Osteocyte (in vitro differentiated cells): ENCODE data around the gene ZMIZ1. TPM values are rescaled to one million over a fixed set of nuclear protein-coding genes. Genes with fewer than 3 reads are reported as not detected.

ENCODE experiments used
- DNase-seq: peaks from one replicate; pipeline ENCODE4 v3.0.0; 2021; ENCODE audit warnings: mixed read lengths; ENCODE audit not compliant: unreplicated experiment; ENCODE audit errors: extremely low spot score
- H3K27ac Mint-ChIP-seq: one replicate; pipeline ENCODE4 v1.8.0; 2021; ENCODE audit warnings: mild to moderate bottlenecking, mixed read lengths; ENCODE audit not compliant: unreplicated experiment
- H3K27me3 Mint-ChIP-seq: one replicate; pipeline ENCODE4 v1.8.0; 2021; ENCODE audit warnings: mixed read lengths; ENCODE audit not compliant: unreplicated experiment
- H3K36me3 Mint-ChIP-seq: one replicate; pipeline ENCODE4 v1.8.0; 2021; ENCODE audit warnings: mixed read lengths; ENCODE audit not compliant: unreplicated experiment
- H3K4me1 Mint-ChIP-seq: one replicate; pipeline ENCODE4 v1.8.0; 2021; ENCODE audit warnings: mixed read lengths; ENCODE audit not compliant: unreplicated experiment
- H3K4me3 Mint-ChIP-seq: one replicate; pipeline ENCODE4 v1.8.0; 2021; ENCODE audit warnings: mild to moderate bottlenecking, moderate library complexity, mixed read lengths; ENCODE audit not compliant: unreplicated experiment
- H3K9me3 Mint-ChIP-seq: one replicate; pipeline ENCODE4 v1.8.0; 2021; ENCODE audit warnings: mixed read lengths; ENCODE audit not compliant: unreplicated experiment
- CTCF ChIP-seq: fragments of 200-600 bp; sonication (generic); IDR thresholded peaks from 2 replicates; pipeline ENCODE4 v1.5.0; 2021; ENCODE audit warnings: antibody characterized with exemption, mild to moderate bottlenecking, moderate library complexity
- total RNA-seq: library from RNA; stranded (reverse); gene quantifications from 2 replicates; pipeline ENCODE4 v1.2.1, GENCODE V29; 2021

The ZMIZ1 gene
- total RNA-seq, 1 donor from 2014 or later: 90.5 TPM

- no peak for DNase-seq
- peaks cover 19% of the 10 kb centered on the region for H3K4me1 Mint-ChIP-seq
Measured at GRCh38 chr10:79055100-79055782, 13.5 kb upstream of the ZMIZ1 start.

GRCh38 chr10:79055892-79056291, 12.9 kb upstream of the ZMIZ1 start:
- DNase-seq: no peak
- Mint-ChIP-seq H3K9me3 (no peaks in the 10 kb centered on the region), H3K4me3 (no peak overlapping the region), H3K36me3 (no peaks in the 10 kb centered on the region), H3K4me1 (peaks cover 12% of the 10 kb centered on the region), H3K27me3 (peaks cover 3% of the 10 kb centered on the region), H3K27ac (no peak overlapping the region)
- no peak for TF ChIP-seq CTCF

More at GRCh38 chr10:79055100-79055782, 13.5 kb upstream of the ZMIZ1 start:
- no peak overlapping the region for H3K4me3 Mint-ChIP-seq
- no peaks in the 10 kb centered on the region for H3K9me3 Mint-ChIP-seq
- no peak overlapping the region for H3K27ac Mint-ChIP-seq
- no peaks in the 10 kb centered on the region for H3K36me3 Mint-ChIP-seq
- no peak for TF ChIP-seq CTCF
- H3K27me3 Mint-ChIP-seq: no peaks in the 10 kb centered on the region

- Mint-ChIP-seq H3K9me3 (no peaks in the 10 kb centered on the region), H3K27ac (no peak overlapping the region), H3K27me3 (peaks cover 7% of the 10 kb centered on the region), H3K36me3 (no peaks in the 10 kb centered on the region), H3K4me1 (peaks cover 7% of the 10 kb centered on the region), H3K4me3 (no peak overlapping the region)
- no peak for TF ChIP-seq CTCF
- no peak for DNase-seq
Measured at GRCh38 chr10:79056361-79056735, 12.4 kb upstream of the ZMIZ1 start.

GRCh38 chr10:79056736-79057391, 11.9 kb upstream of the ZMIZ1 start:
- Mint-ChIP-seq H3K4me3 (no peak overlapping the region), H3K9me3 (no peaks in the 10 kb centered on the region), H3K27me3 (peaks cover 8% of the 10 kb centered on the region), H3K27ac (no peak overlapping the region), H3K4me1 (peaks cover 3% of the 10 kb centered on the region), H3K36me3 (no peaks in the 10 kb centered on the region)
- TF ChIP-seq CTCF: no peak
- DNase-seq: no peak

- Mint-ChIP-seq H3K27me3 (peaks cover 8% of the 10 kb centered on the region), H3K4me1 (no peaks in the 10 kb centered on the region), H3K4me3 (no peak overlapping the region), H3K27ac (no peak overlapping the region), H3K36me3 (no peaks in the 10 kb centered on the region), H3K9me3 (no peaks in the 10 kb centered on the region)
- TF ChIP-seq CTCF: no peak
- no peak for DNase-seq
Measured at GRCh38 chr10:79057481-79058275, 11.1 kb upstream of the ZMIZ1 start.
